HK-2 (cell line): ENCODE data around the gene ARHGEF7.

Experiments used
- DNase-seq: peaks from one replicate; pipeline ENCODE4 v3.0.0-alpha.2; 2018; ENCODE audit not compliant: unreplicated experiment

The ARHGEF7 gene

GRCh38 chr13:111346101-111346680 lies 231.1 kb downstream of the ARHGEF7 start:
- DNase-seq, result no peak

- DNase-seq, result no peak
Observed at GRCh38 chr13:111347438-111347837, 232.3 kb downstream of the ARHGEF7 start.

- no peak for DNase-seq
Observed at GRCh38 chr13:111353508-111353907, 238.4 kb downstream of the ARHGEF7 start.

- no peak for DNase-seq
Observed at GRCh38 chr13:111354789-111355188, 239.7 kb downstream of the ARHGEF7 start.
